Neural cell (in vitro differentiated cells): Measurements from ENCODE around the gene ANKRD40CL. TPM values are rescaled to one million over a fixed set of nuclear protein-coding genes. Genes with fewer than 3 reads are reported as not detected.

Experiments used
- H2AFZ ChIP-seq: fragments of 200-600, 300-800 bp; sonication (generic), shearing (Covaris generic); 2 replicates; pipeline ENCODE4 v1.6.0; 2014; ENCODE audit warnings: low read depth, mild to moderate bottlenecking, antibody characterized with exemption, low read length, moderate library complexity
- H3F3A ChIP-seq: fragments of 200-600 bp; shearing (Covaris generic); 2 replicates; pipeline ENCODE4 v1.6.1; 2016; ENCODE audit warnings: mild to moderate bottlenecking, moderate library complexity, mixed read lengths, antibody characterized with exemption, low read length; ENCODE audit not compliant: insufficient read depth, poor library complexity, severe bottlenecking
- H3K27ac ChIP-seq: fragments of 200-600, 300-800 bp; sonication (generic), shearing (Covaris generic); 2 replicates; pipeline ENCODE4 v1.5.1; 2014; ENCODE audit warnings: mild to moderate bottlenecking, low read length, moderate library complexity
- H3K27me3 ChIP-seq: fragments of 300-800, 200-600 bp; sonication (generic), shearing (Covaris generic); 2 replicates; pipeline ENCODE4 v1.6.0; 2014; ENCODE audit warnings: mild to moderate bottlenecking, low read depth, low read length, moderate library complexity; ENCODE audit not compliant: insufficient read depth
- H3K36me3 ChIP-seq: fragments of 300-800, 200-600 bp; sonication (generic), shearing (Covaris generic); 2 replicates; pipeline ENCODE4 v1.5.1; 2014; ENCODE audit warnings: mild to moderate bottlenecking, antibody characterized with exemption, low read length, moderate library complexity; ENCODE audit not compliant: insufficient read depth
- H3K4me2 ChIP-seq: fragments of 300-800, 200-600 bp; sonication (generic), shearing (Covaris generic); 2 replicates; pipeline ENCODE4 v1.6.0; 2014; ENCODE audit warnings: mild to moderate bottlenecking, low read length
- H3K4me3 ChIP-seq: fragments of 300-800, 200-600 bp; sonication (generic), shearing (Covaris generic); 2 replicates; pipeline ENCODE4 v1.5.1; 2014; ENCODE audit warnings: mild to moderate bottlenecking, low read length, moderate library complexity
- H3K79me2 ChIP-seq: fragments of 200-600 bp; shearing (Covaris generic); replicated peaks from 2 replicates; pipeline ENCODE4 v1.6.0; 2014; ENCODE audit warnings: mild to moderate bottlenecking, low read length, moderate library complexity; ENCODE audit not compliant: insufficient read depth
- H3K9ac ChIP-seq: fragments of 300-800, 200-600 bp; sonication (generic), shearing (Covaris generic); 2 replicates; pipeline ENCODE4 v1.6.1; 2016; ENCODE audit warnings: mild to moderate bottlenecking, low read length, mixed read lengths
- H3K9me2 ChIP-seq: fragments of 200-600 bp; shearing (Covaris generic); 2 replicates; pipeline ENCODE4 v1.6.1; 2016; ENCODE audit warnings: mild to moderate bottlenecking, low read length, mixed read lengths; ENCODE audit not compliant: insufficient read depth
- H3K9me3 ChIP-seq: fragments of 200-600, 300-800 bp; sonication (generic), shearing (Covaris generic); 2 replicates; pipeline ENCODE4 v1.6.1; 2016; ENCODE audit warnings: mild to moderate bottlenecking, mixed run types, low read length, moderate library complexity, mixed read lengths
- H4K20me1 ChIP-seq: fragments of 200-600 bp; shearing (Covaris generic); 2 replicates; pipeline ENCODE4 v1.6.1; 2016; ENCODE audit warnings: mild to moderate bottlenecking, mixed run types; ENCODE audit not compliant: insufficient read depth
- CTCF ChIP-seq: fragments of 450-650 bp; IDR thresholded peaks from 2 replicates; pipeline ENCODE4 v1.5.1; 2014; ENCODE audit warnings: antibody characterized with exemption, mild to moderate bottlenecking, moderate library complexity; ENCODE audit not compliant: poor library complexity, severe bottlenecking
- EP300 ChIP-seq: fragments of 450-650 bp; conservative IDR thresholded peaks from 2 replicates; pipeline ENCODE4 v1.6.1; 2014; ENCODE audit warnings: antibody characterized with exemption, mild to moderate bottlenecking, moderate library complexity; ENCODE audit not compliant: poor library complexity, severe bottlenecking
- EZH2 ChIP-seq: fragments of 200-600, 300-800 bp; shearing (Covaris generic), sonication (generic); IDR thresholded peaks from 2 replicates; pipeline ENCODE4 v1.6.1; 2014; ENCODE audit warnings: antibody characterized with exemption, low read length, borderline replicate concordance, mild to moderate bottlenecking; ENCODE audit not compliant: insufficient read depth, poor library complexity, severe bottlenecking
- MXI1 ChIP-seq: fragments of 450-650 bp; conservative IDR thresholded peaks from 2 replicates; pipeline ENCODE4 v1.6.1; 2014; ENCODE audit warnings: antibody characterized with exemption, mild to moderate bottlenecking; ENCODE audit not compliant: poor library complexity, severe bottlenecking
- POLR2AphosphoS5 ChIP-seq: IDR thresholded peaks from 2 replicates; pipeline ENCODE4 v1.6.1; 2012
- RAD21 ChIP-seq: fragments of 450-650 bp; conservative IDR thresholded peaks from 2 replicates; pipeline ENCODE4 v1.6.1; 2014; ENCODE audit warnings: antibody characterized with exemption, mild to moderate bottlenecking, moderate library complexity
- REST ChIP-seq: IDR thresholded peaks from 2 replicates; pipeline ENCODE4 v1.6.1; 2012; ENCODE audit warnings: borderline replicate concordance
- SMC3 ChIP-seq: fragments of 450-650 bp; conservative IDR thresholded peaks from 2 replicates; pipeline ENCODE4 v1.6.1; 2014; ENCODE audit warnings: antibody characterized with exemption, mild to moderate bottlenecking, moderate library complexity; ENCODE audit not compliant: poor library complexity
- TAF1 ChIP-seq: IDR thresholded peaks from 2 replicates; pipeline ENCODE4 v1.6.1; 2012; ENCODE audit warnings: low read depth
- polyA plus RNA-seq: library from polyadenylated mRNA; depleted of rRNA; stranded (reverse); fragments of >200 nt; gene quantifications from 2 replicates; pipeline ENCODE4 v1.2.3, GENCODE V29; 2014

The ANKRD40CL gene
- polyA plus RNA-seq, 1 donor from 2014 or later = not detected

- Histone ChIP-seq H4K20me1 (no peaks in the 10 kb centered on the region), H3K9me2 (no peaks in the 10 kb centered on the region), H2AFZ (no peak overlapping the region), H3K9ac (no peak overlapping the region), H3K27ac (no peak overlapping the region), H3K79me2 (no peaks in the 10 kb centered on the region), H3F3A (no peaks in the 10 kb centered on the region), H3K4me2 (no peak overlapping the region), H3K9me3 (no peaks in the 10 kb centered on the region), H3K36me3 (no peaks in the 10 kb centered on the region), H3K27me3 (no peaks in the 10 kb centered on the region), H3K4me3 (no peak overlapping the region)
- TF ChIP-seq EZH2 (no peak), EP300 (no peak), REST (no peak), CTCF (no peak), MXI1 (no peak)
These were observed 41.6 kb upstream of the ANKRD40CL start for GRCh38 chr17:50808888-50809287.

- Histone ChIP-seq H2AFZ (no peak overlapping the region), H3K36me3 (no peaks in the 10 kb centered on the region), H3K9me3 (no peaks in the 10 kb centered on the region), H3K4me3 (no peak overlapping the region), H3K79me2 (no peaks in the 10 kb centered on the region), H3K9me2 (no peaks in the 10 kb centered on the region), H3K9ac (no peak overlapping the region), H3F3A (no peaks in the 10 kb centered on the region), H3K27me3 (no peaks in the 10 kb centered on the region), H3K27ac (no peak overlapping the region), H3K4me2 (no peak overlapping the region), H4K20me1 (no peaks in the 10 kb centered on the region)
- TF ChIP-seq TAF1 (no peak), EP300 (no peak), SMC3 (no peak), EZH2 (no peak), CTCF (no peak), MXI1 (no peak), RAD21 (no peak), POLR2AphosphoS5 (no peak), REST (no peak)
These were observed 41.1 kb upstream of the ANKRD40CL start for GRCh38 chr17:50808413-50808812.
